ENCODE data around the gene DST.

Gene DST

GRCh38 chr6:56536536-56536935, 106.2 kb downstream of the DST start:
- no peak for DNase-seq (ENCODE audit: low spot score)

GRCh38 chr6:56535626-56536025, 107.1 kb downstream of the DST start:
- DNase-seq (ENCODE audit: low spot score), result no peak

GRCh38 chr6:56534680-56535419, 107.8 kb downstream of the DST start:
- no peak for DNase-seq (ENCODE audit: low spot score)

- peak; percentile 56 for DNase-seq (ENCODE audit: low spot score)
Observed at GRCh38 chr6:56532766-56533551, 109.7 kb downstream of the DST start.

- no peak for DNase-seq (ENCODE audit: low spot score)
Observed at GRCh38 chr6:56531839-56532595, 110.7 kb downstream of the DST start.

GRCh38 chr6:56529594-56530191, 113.0 kb downstream of the DST start:
- DNase-seq (ENCODE audit: low spot score), result no peak

GRCh38 chr6:56528412-56528841, 114.3 kb downstream of the DST start:
- no peak for DNase-seq (ENCODE audit: low spot score)

- DNase-seq (ENCODE audit: low spot score), result no peak
Observed at GRCh38 chr6:56527934-56528333, 114.8 kb downstream of the DST start.

GRCh38 chr6:56526860-56527544, 115.7 kb downstream of the DST start:
- DNase-seq (ENCODE audit: low spot score), result no peak

- no peak for DNase-seq (ENCODE audit: low spot score)
Observed at GRCh38 chr6:56525974-56526789, 116.5 kb downstream of the DST start.

GRCh38 chr6:56524891-56525703, 117.6 kb downstream of the DST start:
- DNase-seq (ENCODE audit: low spot score), result no peak

GRCh38 chr6:56522495-56523270, 120.0 kb downstream of the DST start:
- DNase-seq (ENCODE audit: low spot score), result no peak

- no peak for DNase-seq (ENCODE audit: low spot score)
Observed at GRCh38 chr6:56521976-56522375, 120.7 kb downstream of the DST start.

GRCh38 chr6:56521454-56521853, 121.2 kb downstream of the DST start:
- no peak for DNase-seq (ENCODE audit: low spot score)

- no peak for DNase-seq (ENCODE audit: low spot score)
Observed at GRCh38 chr6:56520218-56520617, 122.5 kb downstream of the DST start.

- no peak for DNase-seq (ENCODE audit: low spot score)
Observed at GRCh38 chr6:56518995-56519767, 123.5 kb downstream of the DST start.

- no peak for DNase-seq (ENCODE audit: low spot score)
Observed at GRCh38 chr6:56517155-56517745, 125.4 kb downstream of the DST start.

GRCh38 chr6:56516003-56516402, 126.7 kb downstream of the DST start:
- DNase-seq (ENCODE audit: low spot score), result no peak
